HG03342 (cell line): ENCODE measurements around the gene FGF4.
"Not testable (repeated sequence)": the region's sequence is repeated elsewhere in the genome, so short reads cannot be mapped to it uniquely, and the experiment has no call there.

Experiments
- ATAC-seq: cut with Tn5 transposase; IDR thresholded peaks from one replicate; pipeline ENCODE4 v1.9.1; 2021; ENCODE audit warnings: mild to moderate bottlenecking, moderate library complexity; ENCODE audit not compliant: unreplicated experiment

Gene FGF4

GRCh38 chr11:69774354-69775162, 583 bp downstream of the FGF4 start:
- no peak for ATAC-seq

- no peak for ATAC-seq
Observed at GRCh38 chr11:69773626-69774353, 1.4 kb downstream of the FGF4 start.

GRCh38 chr11:69771466-69771865, 3.7 kb downstream of the FGF4 start:
- no peak for ATAC-seq

- no peak for ATAC-seq
Observed at GRCh38 chr11:69770540-69770939, 4.6 kb downstream of the FGF4 start.

- ATAC-seq, result no peak
Observed at GRCh38 chr11:69765498-69765995, 9.6 kb downstream of the FGF4 start.

GRCh38 chr11:69764918-69765317, 10.2 kb downstream of the FGF4 start:
- not testable (repeated sequence) for ATAC-seq

GRCh38 chr11:69760319-69760718, 14.8 kb downstream of the FGF4 start:
- ATAC-seq, result no peak

- ATAC-seq, result no peak
Observed at GRCh38 chr11:69752890-69753289, 22.3 kb downstream of the FGF4 start.

GRCh38 chr11:69750875-69751597, 24.1 kb downstream of the FGF4 start:
- no peak for ATAC-seq

- ATAC-seq, result no peak
Observed at GRCh38 chr11:69750108-69750850, 24.9 kb downstream of the FGF4 start.

- ATAC-seq, result no peak
Observed at GRCh38 chr11:69748637-69749036, 26.5 kb downstream of the FGF4 start.

GRCh38 chr11:69746752-69747742, 28.1 kb downstream of the FGF4 start:
- ATAC-seq, result no peak

GRCh38 chr11:69746140-69746539, 29.0 kb downstream of the FGF4 start:
- no peak for ATAC-seq

GRCh38 chr11:69745201-69745600, 29.9 kb downstream of the FGF4 start:
- no peak for ATAC-seq

- no peak for ATAC-seq
Observed at GRCh38 chr11:69744435-69744834, 30.7 kb downstream of the FGF4 start.

- ATAC-seq, result no peak
Observed at GRCh38 chr11:69734841-69735240, 40.3 kb downstream of the FGF4 start.

- ATAC-seq, result no peak
Observed at GRCh38 chr11:69734367-69734766, 40.8 kb downstream of the FGF4 start.

- ATAC-seq, result no peak
Observed at GRCh38 chr11:69732910-69733309, 42.2 kb downstream of the FGF4 start.

GRCh38 chr11:69731110-69731509, 44.0 kb downstream of the FGF4 start:
- ATAC-seq, result no peak

GRCh38 chr11:69730500-69730899, 44.6 kb downstream of the FGF4 start:
- ATAC-seq, result no peak
